ENCODE data around the gene HAPSTR1. TPM values are rescaled to one million over a fixed set of nuclear protein-coding genes. Genes with fewer than 3 reads are reported as not detected.

Gene HAPSTR1
- polyA plus RNA-seq, 2 of the 4 experiments (the other 2 are of a cell fraction): 22.4 to 36.9 TPM

DNA sequence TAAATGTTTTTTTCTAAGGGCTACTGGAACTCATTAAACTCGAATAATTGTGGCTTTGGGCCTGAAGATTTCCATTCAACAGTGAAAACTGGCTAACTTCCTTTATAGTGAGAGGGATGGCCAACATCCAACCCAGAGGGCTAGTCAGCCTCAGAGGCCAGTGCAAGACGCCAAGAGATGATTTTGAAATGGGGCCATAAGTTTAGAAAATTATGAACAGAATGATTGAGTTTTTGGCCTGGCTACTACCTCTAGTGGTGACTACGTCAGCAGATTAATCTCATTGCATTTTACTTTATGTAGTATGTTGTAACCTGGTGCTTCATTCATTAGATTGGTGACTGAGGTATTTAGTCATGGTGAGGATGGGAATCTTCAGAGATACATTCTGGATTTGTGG lies 28.4 kb downstream of the HAPSTR1 start:
- FAIRE-seq: no peak
- ChIA-PET POLR2A (no interaction called here), CTCF (interaction anchor here (1.4 kb wide), 1 partner anchor 111 kb away, joined by 6 read pairs; no protein-coding TSS in a partner anchor)
- no peaks in the 10 kb centered on the region for H3K9me3 ChIP-seq
- H3K4me1 ChIP-seq: peaks cover 58% of the 10 kb centered on the region
- H3K27ac ChIP-seq: peak overlapping the region in 1 of 2 experiments; percentile 42; a peak in 2 of 6 replicates
- WGBS (ENCODE audit: missing lambda C conversion rate): 74% methylated on average over 3 of the region's 3 CpGs
- no peak overlapping the region for H3K4me2 ChIP-seq
- no peak for ATAC-seq
- peak in 1 of 2 experiments; percentile 14 for DNase-seq (ENCODE audit: low read depth in 1 of 2, low spot score in 1 of 2)
- TF ChIP-seq, protein P1, sequence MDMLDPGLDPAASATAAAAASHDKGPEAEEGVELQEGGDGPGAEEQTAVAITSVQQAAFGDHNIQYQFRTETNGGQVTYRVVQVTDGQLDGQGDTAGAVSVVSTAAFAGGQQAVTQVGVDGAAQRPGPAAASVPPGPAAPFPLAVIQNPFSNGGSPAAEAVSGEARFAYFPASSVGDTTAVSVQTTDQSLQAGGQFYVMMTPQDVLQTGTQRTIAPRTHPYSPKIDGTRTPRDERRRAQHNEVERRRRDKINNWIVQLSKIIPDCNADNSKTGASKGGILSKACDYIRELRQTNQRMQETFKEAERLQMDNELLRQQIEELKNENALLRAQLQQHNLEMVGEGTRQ (IDR thresholded peaks at IDR 0.05): no peak
- TF ChIP-seq JUN (IDR thresholded peaks at IDR 0.05) (no peak), MAFK (IDR thresholded peaks at IDR 0.05; ENCODE audit: partially characterized antibody) (peak; percentile 7), TP53 (CRISPR knock-in tag; IDR thresholded peaks at IDR 0.05) (no peak)
- no peak overlapping the region for H3K4me3 ChIP-seq

DNA sequence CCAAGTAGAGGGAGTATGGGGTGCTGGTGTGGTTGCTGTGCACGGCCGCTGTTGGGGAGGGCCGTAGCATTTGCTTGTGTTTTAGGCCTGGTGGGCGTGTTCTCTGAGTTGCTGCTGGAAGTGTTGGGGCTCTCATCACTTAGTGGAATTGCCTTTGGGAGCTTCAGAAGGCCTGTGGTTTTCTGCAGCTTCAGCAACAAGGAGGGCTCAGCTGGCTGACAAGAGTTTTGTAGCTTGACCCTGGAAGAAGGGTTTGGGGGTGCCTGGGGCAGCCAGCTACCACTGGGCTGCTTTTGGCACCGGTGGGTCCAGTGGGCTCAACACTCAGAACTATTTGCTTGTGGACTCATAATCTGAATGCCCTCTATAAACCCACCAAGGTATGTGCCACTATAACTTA lies 30.9 kb downstream of the HAPSTR1 start:
- 85% methylated on average over 5 of the region's 5 CpGs for WGBS (ENCODE audit: missing lambda C conversion rate)
- H3K4me1 ChIP-seq: peaks cover 69% of the 10 kb centered on the region
- H3K9me3 ChIP-seq: no peaks in the 10 kb centered on the region
- ATAC-seq: no peak
- no peak for DNase-seq (ENCODE audit: low read depth in 1 of 2, low spot score in 1 of 2)
- H3K4me3 ChIP-seq: no peak overlapping the region
- peak overlapping the region; percentile 69 to 87; a peak in 5 of 6 replicates for H3K27ac ChIP-seq
- ChIA-PET POLR2A (interaction anchor here (1.3 kb wide), 1 partner anchor 31 kb away, joined by 3 read pairs; the partner anchor contains the start of gene HAPSTR1), CTCF (interaction anchor here (0.7 to 2.1 kb wide), 6 partner anchors 12 to 241 kb away, joined by 3 to 5 read pairs (median 4); no protein-coding TSS in a partner anchor)
- TF ChIP-seq, protein P2, sequence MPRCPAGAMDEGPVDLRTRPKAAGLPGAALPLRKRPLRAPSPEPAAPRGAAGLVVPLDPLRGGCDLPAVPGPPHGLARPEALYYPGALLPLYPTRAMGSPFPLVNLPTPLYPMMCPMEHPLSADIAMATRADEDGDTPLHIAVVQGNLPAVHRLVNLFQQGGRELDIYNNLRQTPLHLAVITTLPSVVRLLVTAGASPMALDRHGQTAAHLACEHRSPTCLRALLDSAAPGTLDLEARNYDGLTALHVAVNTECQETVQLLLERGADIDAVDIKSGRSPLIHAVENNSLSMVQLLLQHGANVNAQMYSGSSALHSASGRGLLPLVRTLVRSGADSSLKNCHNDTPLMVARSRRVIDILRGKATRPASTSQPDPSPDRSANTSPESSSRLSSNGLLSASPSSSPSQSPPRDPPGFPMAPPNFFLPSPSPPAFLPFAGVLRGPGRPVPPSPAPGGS (IDR thresholded peaks at IDR 0.05): no peak
- no peak for TF ChIP-seq ZNF302 (CRISPR knock-in tag; IDR thresholded peaks at IDR 0.05)
- TF ChIP-seq TP53 (CRISPR knock-in tag; IDR thresholded peaks at IDR 0.05): no peak
- TF ChIP-seq TFCP2L1 (CRISPR knock-in tag; IDR thresholded peaks at IDR 0.05): no peak
- TF ChIP-seq, protein P3, sequence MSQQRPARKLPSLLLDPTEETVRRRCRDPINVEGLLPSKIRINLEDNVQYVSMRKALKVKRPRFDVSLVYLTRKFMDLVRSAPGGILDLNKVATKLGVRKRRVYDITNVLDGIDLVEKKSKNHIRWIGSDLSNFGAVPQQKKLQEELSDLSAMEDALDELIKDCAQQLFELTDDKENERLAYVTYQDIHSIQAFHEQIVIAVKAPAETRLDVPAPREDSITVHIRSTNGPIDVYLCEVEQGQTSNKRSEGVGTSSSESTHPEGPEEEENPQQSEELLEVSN (IDR thresholded peaks at IDR 0.05; ENCODE audit: borderline replicate concordance, low read depth): no peak
- TF ChIP-seq CBX8 (IDR thresholded peaks at IDR 0.05): no peak
- no peak for TF ChIP-seq GATA3 (IDR thresholded peaks at IDR 0.05; ENCODE audit: borderline replicate concordance)
- no peak for TF ChIP-seq KDM1A (IDR thresholded peaks at IDR 0.05; ENCODE audit: low read depth)
- TF ChIP-seq, protein P4, sequence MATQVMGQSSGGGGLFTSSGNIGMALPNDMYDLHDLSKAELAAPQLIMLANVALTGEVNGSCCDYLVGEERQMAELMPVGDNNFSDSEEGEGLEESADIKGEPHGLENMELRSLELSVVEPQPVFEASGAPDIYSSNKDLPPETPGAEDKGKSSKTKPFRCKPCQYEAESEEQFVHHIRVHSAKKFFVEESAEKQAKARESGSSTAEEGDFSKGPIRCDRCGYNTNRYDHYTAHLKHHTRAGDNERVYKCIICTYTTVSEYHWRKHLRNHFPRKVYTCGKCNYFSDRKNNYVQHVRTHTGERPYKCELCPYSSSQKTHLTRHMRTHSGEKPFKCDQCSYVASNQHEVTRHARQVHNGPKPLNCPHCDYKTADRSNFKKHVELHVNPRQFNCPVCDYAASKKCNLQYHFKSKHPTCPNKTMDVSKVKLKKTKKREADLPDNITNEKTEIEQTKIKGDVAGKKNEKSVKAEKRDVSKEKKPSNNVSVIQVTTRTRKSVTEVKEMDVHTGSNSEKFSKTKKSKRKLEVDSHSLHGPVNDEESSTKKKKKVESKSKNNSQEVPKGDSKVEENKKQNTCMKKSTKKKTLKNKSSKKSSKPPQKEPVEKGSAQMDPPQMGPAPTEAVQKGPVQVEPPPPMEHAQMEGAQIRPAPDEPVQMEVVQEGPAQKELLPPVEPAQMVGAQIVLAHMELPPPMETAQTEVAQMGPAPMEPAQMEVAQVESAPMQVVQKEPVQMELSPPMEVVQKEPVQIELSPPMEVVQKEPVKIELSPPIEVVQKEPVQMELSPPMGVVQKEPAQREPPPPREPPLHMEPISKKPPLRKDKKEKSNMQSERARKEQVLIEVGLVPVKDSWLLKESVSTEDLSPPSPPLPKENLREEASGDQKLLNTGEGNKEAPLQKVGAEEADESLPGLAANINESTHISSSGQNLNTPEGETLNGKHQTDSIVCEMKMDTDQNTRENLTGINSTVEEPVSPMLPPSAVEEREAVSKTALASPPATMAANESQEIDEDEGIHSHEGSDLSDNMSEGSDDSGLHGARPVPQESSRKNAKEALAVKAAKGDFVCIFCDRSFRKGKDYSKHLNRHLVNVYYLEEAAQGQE (IDR thresholded peaks at IDR 0.05): no peak
- no peak; a peak in 1 of 5 replicates for TF ChIP-seq JUN (IDR thresholded peaks at IDR 0.05)
- TF ChIP-seq, protein P5, sequence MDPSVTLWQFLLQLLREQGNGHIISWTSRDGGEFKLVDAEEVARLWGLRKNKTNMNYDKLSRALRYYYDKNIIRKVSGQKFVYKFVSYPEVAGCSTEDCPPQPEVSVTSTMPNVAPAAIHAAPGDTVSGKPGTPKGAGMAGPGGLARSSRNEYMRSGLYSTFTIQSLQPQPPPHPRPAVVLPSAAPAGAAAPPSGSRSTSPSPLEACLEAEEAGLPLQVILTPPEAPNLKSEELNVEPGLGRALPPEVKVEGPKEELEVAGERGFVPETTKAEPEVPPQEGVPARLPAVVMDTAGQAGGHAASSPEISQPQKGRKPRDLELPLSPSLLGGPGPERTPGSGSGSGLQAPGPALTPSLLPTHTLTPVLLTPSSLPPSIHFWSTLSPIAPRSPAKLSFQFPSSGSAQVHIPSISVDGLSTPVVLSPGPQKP (IDR thresholded peaks at IDR 0.05; ENCODE audit: low read depth, low read length): no peak
- no peak for FAIRE-seq
- peak overlapping the region; percentile 69; the same call in 1 of the 3 replicates for H3K4me2 ChIP-seq

DNA sequence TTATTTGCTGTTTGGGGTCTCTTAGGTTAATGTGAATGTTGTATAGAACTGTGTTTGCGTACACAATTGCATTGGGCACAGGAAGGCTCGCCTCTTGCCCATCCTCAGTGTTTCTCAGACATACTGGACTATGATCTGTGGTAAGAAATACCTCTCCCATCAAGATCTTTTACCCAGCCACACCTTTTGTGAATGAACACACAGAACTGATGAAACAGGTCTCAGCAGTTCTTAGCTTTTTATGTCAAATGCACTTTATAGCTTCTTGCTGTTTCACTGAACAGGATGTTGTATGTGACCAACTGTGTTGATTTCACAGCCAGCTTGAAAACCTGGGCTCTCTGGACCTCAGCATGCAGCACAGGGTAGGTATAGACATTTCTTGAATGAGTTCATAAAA lies 31.5 kb downstream of the HAPSTR1 start:
- FAIRE-seq (no peak), DNase-seq (ENCODE audit: low read depth in 1 of 2, low spot score in 1 of 2) (no peak), ATAC-seq (no peak)
- WGBS (ENCODE audit: missing lambda C conversion rate): 84% methylated on average over 2 of the region's 2 CpGs
- peak overlapping the region; percentile 69 for H3K4me2 ChIP-seq
- peak overlapping the region; percentile 69 to 87; a peak in 5 of 6 replicates for H3K27ac ChIP-seq
- H3K4me1 ChIP-seq: peaks cover 69% of the 10 kb centered on the region
- ChIA-PET CTCF (interaction anchor here (0.7 to 1.7 kb wide), 3 partner anchors 11 to 16 kb away, joined by 3 to 5 read pairs (median 5); no protein-coding TSS in a partner anchor), POLR2A (no interaction called here)
- H3K4me3 ChIP-seq: no peak overlapping the region
- no peaks in the 10 kb centered on the region for H3K9me3 ChIP-seq
- no peak for TF ChIP-seq SREBF2 (IDR thresholded peaks at IDR 0.05)
- no peak for TF ChIP-seq RAD21 (conservative IDR thresholded peaks at IDR 0.05 in 1 of 2, IDR thresholded peaks at IDR 0.05 in 1 of 2)
- TF ChIP-seq CBX2 (IDR thresholded peaks at IDR 0.05; ENCODE audit: borderline replicate concordance, low read depth): no peak
- TF ChIP-seq RNF2 (IDR thresholded peaks at IDR 0.05; ENCODE audit: borderline replicate concordance, low read depth): no peak
- no peak for TF ChIP-seq HOXB5 (CRISPR knock-in tag; IDR thresholded peaks at IDR 0.05)
- TF ChIP-seq, protein P6, sequence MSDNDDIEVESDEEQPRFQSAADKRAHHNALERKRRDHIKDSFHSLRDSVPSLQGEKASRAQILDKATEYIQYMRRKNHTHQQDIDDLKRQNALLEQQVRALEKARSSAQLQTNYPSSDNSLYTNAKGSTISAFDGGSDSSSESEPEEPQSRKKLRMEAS (IDR thresholded peaks at IDR 0.05): no peak
- no peak for TF ChIP-seq NPAS2 (CRISPR knock-in tag; IDR thresholded peaks at IDR 0.05; ENCODE audit: borderline replicate concordance)
- no peak for TF ChIP-seq SMC3 (IDR thresholded peaks at IDR 0.05)
- TF ChIP-seq, protein P4 (IDR thresholded peaks at IDR 0.05): no peak

Data from A549 (cell line).